Fibroblast of lung (primary cell): ENCODE data around the gene SMAP1. TPM values are rescaled to one million over a fixed set of nuclear protein-coding genes. Genes with fewer than 3 reads are reported as not detected.

Experiments used
- DNase-seq, 2 donors: peaks; one replicate each; pipeline versions ENCODE4 v3.0.0 to v3.0.0-alpha.2; 2010; ENCODE audit warnings: low read depth in 2 of 2
- H2AFZ ChIP-seq: 2 replicates; pipeline ENCODE4 v1.5.1; 2012; ENCODE audit warnings: low read length, control low read depth, inconsistent platforms
- H3K27ac ChIP-seq: 2 replicates; pipeline ENCODE4 v1.5.1; 2011; ENCODE audit warnings: low read length, control low read depth; ENCODE audit not compliant: insufficient read depth
- H3K27me3 ChIP-seq: 2 replicates; pipeline ENCODE4 v1.5.1; 2011; ENCODE audit warnings: mild to moderate bottlenecking, low read length; ENCODE audit not compliant: control insufficient read depth, insufficient read depth
- H3K36me3 ChIP-seq: 2 replicates; pipeline ENCODE4 v1.5.1; 2011; ENCODE audit warnings: low read length; ENCODE audit not compliant: control insufficient read depth, insufficient read depth
- H3K4me1 ChIP-seq: 2 replicates; pipeline ENCODE4 v1.5.1; 2011; ENCODE audit warnings: low read length; ENCODE audit not compliant: control insufficient read depth, insufficient read depth; ENCODE audit errors: extremely low read depth
- H3K4me2 ChIP-seq: 2 replicates; pipeline ENCODE4 v1.5.1; 2011; ENCODE audit warnings: low read length, control low read depth; ENCODE audit not compliant: insufficient read depth; ENCODE audit errors: extremely low read depth
- H3K4me3 ChIP-seq, 4 experiments: fragments of 200-600 bp in 1 of 4; sonication (generic) in 1 of 4; replicated peaks in 1 of 4; 2 replicates each; pipeline ENCODE4 v1.5.1; 2011 to 2016; ENCODE audit warnings: low read length in 4 of 4, low read depth in 3 of 4, mild to moderate bottlenecking in 3 of 4, control low read depth in 2 of 4, inconsistent platforms in 1 of 4, mixed read lengths in 1 of 4; ENCODE audit not compliant: insufficient read depth in 1 of 4; ENCODE audit errors: control extremely low read depth in 1 of 4
- H3K79me2 ChIP-seq: 2 replicates; pipeline ENCODE4 v1.5.1; 2012; ENCODE audit warnings: mild to moderate bottlenecking, low read length, inconsistent platforms; ENCODE audit not compliant: control insufficient read depth, insufficient read depth
- H3K9ac ChIP-seq: 2 replicates; pipeline ENCODE4 v1.5.1; 2011; ENCODE audit warnings: mild to moderate bottlenecking, low read length, control low read depth; ENCODE audit not compliant: insufficient read depth
- H3K9me3 ChIP-seq: 2 replicates; pipeline ENCODE4 v1.5.1; 2012; ENCODE audit warnings: low read depth, low read length; ENCODE audit not compliant: control insufficient read depth, insufficient read depth
- H4K20me1 ChIP-seq: 2 replicates; pipeline ENCODE4 v1.5.1; 2011; ENCODE audit warnings: low read length; ENCODE audit not compliant: control insufficient read depth, insufficient read depth; ENCODE audit errors: extremely low read depth
- CTCF ChIP-seq, 2 donors: IDR thresholded peaks in 1 of 2; conservative IDR thresholded peaks in 1 of 2; 1 replicate in 1 of 2; 2 replicates in 1 of 2; pipeline ENCODE4 v1.5.1; 2011 to 2012; ENCODE audit warnings: low read length in 2 of 2, control low read depth in 1 of 2, inconsistent platforms in 1 of 2, low read depth in 1 of 2, mild to moderate bottlenecking in 1 of 2
- EZH2 ChIP-seq: IDR thresholded peaks from 2 replicates; pipeline ENCODE4 v1.5.1; 2012; ENCODE audit warnings: low read length, control low read depth, mild to moderate bottlenecking; ENCODE audit errors: missing control alignments
- polyA plus RNA-seq, 2 donors: library from polyadenylated mRNA; depleted of rRNA in 1 of 2; stranded (reverse) in 1 of 2; unstranded in 1 of 2; fragments of >200 nt; gene quantifications; 2 replicates each; pipeline ENCODE4 v1.2.1, GENCODE V29; 2011 to 2012; ENCODE audit warnings: missing spikeins in 1 of 2
- total RNA-seq: library from RNA; depleted of rRNA; stranded (reverse); fragments of >200 nt; gene quantifications from 2 replicates; pipeline ENCODE4 v1.2.1, GENCODE V29; 2014

The SMAP1 gene
- total and polyA plus RNA-seq, 2 donors (not counting 1 experiment from before 2014, with no cell fraction given) = 18.3 to 25.7 TPM

DNA sequence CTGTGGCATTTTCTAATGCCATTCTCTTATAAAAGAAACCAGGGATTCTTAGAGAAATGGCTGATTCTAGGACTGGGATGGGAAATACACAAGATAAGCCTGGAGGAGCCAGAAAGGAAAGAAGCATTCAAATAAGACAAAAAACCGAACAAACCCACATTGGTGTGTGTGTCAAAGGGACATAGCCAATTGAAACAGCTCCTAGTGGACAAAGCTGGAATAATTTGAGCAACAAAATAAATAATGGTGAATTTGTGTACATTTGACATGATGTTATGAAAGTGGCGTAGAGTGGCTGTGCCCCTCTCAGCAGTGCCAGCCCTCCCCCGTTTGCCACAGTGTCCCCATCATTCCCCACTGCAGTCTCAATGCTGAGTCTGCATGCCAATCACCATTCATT lies 233.6 kb downstream of the SMAP1 start:
- no peaks in the 10 kb centered on the region for H3K4me1 ChIP-seq
- H3K27ac ChIP-seq = no peak overlapping the region
- no peaks in the 10 kb centered on the region for H3K79me2 ChIP-seq
- H3K27me3 ChIP-seq = no peaks in the 10 kb centered on the region
- H3K4me2 ChIP-seq = no peak overlapping the region
- H4K20me1 ChIP-seq = no peaks in the 10 kb centered on the region
- DNase-seq = peak in 1 of 2 donors; percentile 1
- H3K4me3 ChIP-seq = no peak overlapping the region
- TF ChIP-seq EZH2 (no peak), CTCF (conservative IDR thresholded peaks at IDR 0.05 in 1 of 2, IDR thresholded peaks at IDR 0.05 in 1 of 2; ENCODE audit: low read depth in 1 of 2, low read length in 2 of 2) (peak; percentile 21 to 39)
- H3K9me3 ChIP-seq = no peaks in the 10 kb centered on the region
- no peaks in the 10 kb centered on the region for H3K36me3 ChIP-seq
- H3K9ac ChIP-seq = no peak overlapping the region
- no peak overlapping the region for H2AFZ ChIP-seq

DNA sequence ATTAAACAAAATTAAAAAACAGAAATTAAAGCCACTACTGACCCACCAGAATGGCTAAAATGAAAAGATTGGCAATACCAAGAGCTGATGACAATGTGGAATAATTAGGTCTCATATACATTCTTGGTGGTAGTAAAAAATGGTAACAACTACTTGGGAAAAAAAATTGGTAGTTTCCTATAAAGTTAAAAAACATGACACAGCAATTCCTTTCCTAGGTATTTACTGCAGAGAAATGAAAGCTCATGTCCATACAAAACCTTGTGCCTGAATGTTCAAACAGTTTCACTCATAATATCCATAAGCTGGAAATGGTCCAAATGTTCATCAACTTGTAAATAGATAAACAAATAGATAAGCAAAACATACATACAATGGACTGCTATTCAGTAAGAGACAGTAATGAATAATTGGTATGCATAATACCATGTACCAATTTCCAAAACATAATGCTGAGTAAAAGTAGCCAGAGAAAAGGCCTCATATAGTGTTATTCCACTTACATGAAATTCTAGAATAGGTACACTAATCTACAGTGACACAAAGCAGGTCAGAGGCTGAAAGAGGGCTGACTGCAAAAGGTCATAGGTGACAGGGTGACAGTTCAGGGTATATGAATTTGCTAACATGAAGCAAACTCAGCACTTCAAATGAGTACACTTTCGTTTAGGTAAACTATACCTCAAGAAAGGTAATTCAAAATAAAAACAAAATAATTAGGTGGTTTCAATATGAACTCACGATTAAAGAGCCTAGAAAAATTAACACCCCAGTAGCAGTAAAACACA lies 236.2 kb downstream of the SMAP1 start:
- H3K36me3 ChIP-seq = no peaks in the 10 kb centered on the region
- no peak for DNase-seq
- no peak overlapping the region for H3K4me2 ChIP-seq
- H3K9me3 ChIP-seq = no peaks in the 10 kb centered on the region
- no peak overlapping the region for H3K9ac ChIP-seq
- TF ChIP-seq EZH2 = no peak
- H3K4me3 ChIP-seq = no peak overlapping the region
- no peak overlapping the region for H2AFZ ChIP-seq
- no peaks in the 10 kb centered on the region for H3K27me3 ChIP-seq
- H3K27ac ChIP-seq = no peak overlapping the region
- no peaks in the 10 kb centered on the region for H3K4me1 ChIP-seq
- H4K20me1 ChIP-seq = no peaks in the 10 kb centered on the region
- no peaks in the 10 kb centered on the region for H3K79me2 ChIP-seq

- Histone ChIP-seq H3K4me2 (no peak overlapping the region), H3K27me3 (no peaks in the 10 kb centered on the region), H3K27ac (no peak overlapping the region), H3K4me3 (no peak overlapping the region), H3K9ac (no peak overlapping the region), H3K36me3 (no peaks in the 10 kb centered on the region), H3K4me1 (no peaks in the 10 kb centered on the region), H3K9me3 (no peaks in the 10 kb centered on the region), H4K20me1 (no peaks in the 10 kb centered on the region), H2AFZ (no peak overlapping the region), H3K79me2 (no peaks in the 10 kb centered on the region)
- no peak for DNase-seq
- TF ChIP-seq CTCF (conservative IDR thresholded peaks at IDR 0.05 in 1 of 2, IDR thresholded peaks at IDR 0.05 in 1 of 2; ENCODE audit: low read depth in 1 of 2, low read length in 2 of 2) = no peak
- TF ChIP-seq EZH2 = no peak
Observed at GRCh38 chr6:70905742-70906141, 238.1 kb downstream of the SMAP1 start.

Other genes with a start within 250 kb of the SMAP1 start
- gene SDHAF4, start 101.0 kb upstream of the SMAP1 start, total RNA-seq = 8.7 and 9.2 TPM in 2 replicates
- 1.9 and 2.7 TPM in 2 replicates for gene SDHAF4, start 101.0 kb upstream of the SMAP1 start, polyA plus RNA-seq